DOHH2 (cell line): ENCODE data around the gene ZSCAN10.
"Not testable (repeated sequence)": the region's sequence is repeated elsewhere in the genome, so short reads cannot be mapped to it uniquely, and the experiment has no call there.

ENCODE experiments used
- H3F3A ChIP-seq: fragments of 200-600 bp; sonication (generic), shearing (Covaris generic); 2 replicates; pipeline ENCODE4 v1.6.0; 2016; ENCODE audit warnings: antibody characterized with exemption, mild to moderate bottlenecking; ENCODE audit not compliant: control insufficient read depth, insufficient read depth
- H3K27ac ChIP-seq: fragments of 200-600 bp; sonication (generic); 2 replicates; pipeline ENCODE4 v1.5.1; 2014; ENCODE audit warnings: low read depth, mild to moderate bottlenecking, low read length, moderate library complexity
- H3K27me3 ChIP-seq: fragments of 200-600 bp; sonication (generic); 2 replicates; pipeline ENCODE4 v1.6.1; 2014; ENCODE audit warnings: mild to moderate bottlenecking, low read length, mixed read lengths; ENCODE audit not compliant: control insufficient read depth
- H3K36me3 ChIP-seq: fragments of 200-600 bp; sonication (generic); 2 replicates; pipeline ENCODE4 v1.6.1; 2014; ENCODE audit warnings: mild to moderate bottlenecking, low read length, moderate library complexity, mixed read lengths; ENCODE audit not compliant: control insufficient read depth
- H3K4me1 ChIP-seq: fragments of 200-600 bp; sonication (generic); 2 replicates; pipeline ENCODE4 v1.6.1; 2014; ENCODE audit warnings: mild to moderate bottlenecking, low read length, mixed read lengths; ENCODE audit not compliant: control insufficient read depth
- H3K4me2 ChIP-seq: fragments of 200-600 bp; sonication (generic); 2 replicates; pipeline ENCODE4 v1.6.0; 2014; ENCODE audit warnings: mild to moderate bottlenecking, low read length, moderate library complexity
- H3K4me3 ChIP-seq: fragments of 200-600 bp; sonication (generic); 2 replicates; pipeline ENCODE4 v1.5.1; 2014; ENCODE audit warnings: mild to moderate bottlenecking, low read length, mixed read lengths
- H3K79me2 ChIP-seq: fragments of 200-600 bp; sonication (generic); 2 replicates; pipeline ENCODE4 v1.6.1; 2014; ENCODE audit warnings: mild to moderate bottlenecking, low read length, mixed read lengths; ENCODE audit not compliant: control insufficient read depth
- H3K9me2 ChIP-seq: fragments of 200-600 bp; sonication (generic); replicated peaks from 2 replicates; pipeline ENCODE4 v1.6.1; 2014; ENCODE audit warnings: mild to moderate bottlenecking, low read length, mixed read lengths; ENCODE audit not compliant: control insufficient read depth
- H3K9me3 ChIP-seq: fragments of 200-600 bp; sonication (generic); 2 replicates; pipeline ENCODE4 v1.6.1; 2014; ENCODE audit warnings: antibody characterized with exemption, low read length, mixed read lengths; ENCODE audit not compliant: control insufficient read depth, insufficient read depth
- H4K20me1 ChIP-seq: fragments of 200-600 bp; sonication (generic); 2 replicates; pipeline ENCODE4 v1.6.0; 2014; ENCODE audit warnings: low read depth, mild to moderate bottlenecking, antibody characterized with exemption, low read length, moderate library complexity; ENCODE audit not compliant: control insufficient read depth, insufficient read depth
- EZH2phosphoT487 ChIP-seq: fragments of 200-600 bp; sonication (generic); IDR thresholded peaks from 2 replicates; pipeline ENCODE4 v1.6.1; 2017; ENCODE audit warnings: borderline replicate concordance, mild to moderate bottlenecking, antibody characterized with exemption, low read length, moderate library complexity, mixed read lengths
- TF ChIP-seq, protein P1 (sequence below): fragments of 200-600 bp; sonication (generic); IDR thresholded peaks from one replicate; pipeline ENCODE4 v1.5.1; 2014; ENCODE audit warnings: antibody characterized with exemption, mild to moderate bottlenecking, low read depth, low read length; ENCODE audit not compliant: poor library complexity, severe bottlenecking

The ZSCAN10 gene

DNA sequence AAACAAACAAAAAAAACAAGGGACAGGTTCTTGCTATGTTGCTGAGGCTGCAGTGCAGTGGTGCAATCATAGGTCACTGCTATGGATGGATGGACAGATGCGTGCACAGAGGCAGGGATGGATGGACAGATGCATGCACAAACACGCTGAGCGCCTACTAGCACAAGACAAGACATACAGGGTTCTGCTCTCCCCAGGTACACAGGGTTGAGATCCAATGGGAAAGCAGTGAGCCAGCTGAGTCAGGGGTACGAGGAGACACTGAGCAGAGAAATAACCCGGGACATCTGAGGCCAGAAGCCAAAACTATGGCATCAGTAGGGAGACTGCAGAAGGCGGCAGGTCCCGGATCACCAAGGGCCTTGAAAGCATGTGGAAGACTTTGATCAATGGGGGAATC is 27.4 kb downstream of the ZSCAN10 start:
- no peaks in the 10 kb centered on the region for H3K9me2 ChIP-seq
- no peaks in the 10 kb centered on the region for H4K20me1 ChIP-seq
- H3K79me2 ChIP-seq: no peaks in the 10 kb centered on the region
- H3F3A ChIP-seq: no peaks in the 10 kb centered on the region
- no peak overlapping the region for H3K27ac ChIP-seq
- H3K36me3 ChIP-seq: no peaks in the 10 kb centered on the region
- no peaks in the 10 kb centered on the region for H3K9me3 ChIP-seq
- no peak overlapping the region for H3K4me3 ChIP-seq
- no peaks in the 10 kb centered on the region for H3K27me3 ChIP-seq
- no peak overlapping the region for H3K4me2 ChIP-seq
- TF ChIP-seq EZH2phosphoT487: no peak
- TF ChIP-seq, protein P1, sequence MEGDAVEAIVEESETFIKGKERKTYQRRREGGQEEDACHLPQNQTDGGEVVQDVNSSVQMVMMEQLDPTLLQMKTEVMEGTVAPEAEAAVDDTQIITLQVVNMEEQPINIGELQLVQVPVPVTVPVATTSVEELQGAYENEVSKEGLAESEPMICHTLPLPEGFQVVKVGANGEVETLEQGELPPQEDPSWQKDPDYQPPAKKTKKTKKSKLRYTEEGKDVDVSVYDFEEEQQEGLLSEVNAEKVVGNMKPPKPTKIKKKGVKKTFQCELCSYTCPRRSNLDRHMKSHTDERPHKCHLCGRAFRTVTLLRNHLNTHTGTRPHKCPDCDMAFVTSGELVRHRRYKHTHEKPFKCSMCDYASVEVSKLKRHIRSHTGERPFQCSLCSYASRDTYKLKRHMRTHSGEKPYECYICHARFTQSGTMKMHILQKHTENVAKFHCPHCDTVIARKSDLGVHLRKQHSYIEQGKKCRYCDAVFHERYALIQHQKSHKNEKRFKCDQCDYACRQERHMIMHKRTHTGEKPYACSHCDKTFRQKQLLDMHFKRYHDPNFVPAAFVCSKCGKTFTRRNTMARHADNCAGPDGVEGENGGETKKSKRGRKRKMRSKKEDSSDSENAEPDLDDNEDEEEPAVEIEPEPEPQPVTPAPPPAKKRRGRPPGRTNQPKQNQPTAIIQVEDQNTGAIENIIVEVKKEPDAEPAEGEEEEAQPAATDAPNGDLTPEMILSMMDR: no peak
- peaks cover 28% of the 10 kb centered on the region for H3K4me1 ChIP-seq

DNA sequence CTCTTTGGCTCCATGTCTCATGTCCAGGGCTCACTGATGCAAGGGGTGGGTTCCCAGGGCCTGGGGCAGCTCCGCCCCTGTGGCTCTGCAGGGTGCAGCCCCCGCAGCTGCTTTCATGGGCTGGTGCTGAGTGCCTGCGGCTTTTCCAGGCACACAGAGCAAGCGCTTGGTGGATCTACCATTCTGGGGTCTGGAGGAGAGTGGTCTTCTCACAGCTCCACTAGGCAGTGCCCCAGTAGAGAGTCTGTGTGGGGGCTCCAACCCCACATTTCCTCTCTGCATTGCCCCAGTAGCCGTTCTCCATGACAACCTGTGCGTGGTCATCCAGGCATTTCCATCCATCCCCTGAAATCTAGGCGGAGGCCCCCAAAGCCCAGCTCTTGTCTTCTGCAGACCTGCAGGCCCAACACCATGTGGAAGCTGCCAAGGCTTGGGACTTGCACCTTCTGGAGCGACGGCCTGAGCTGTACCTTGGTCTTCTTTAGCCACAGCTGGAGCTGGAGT is 28.4 kb downstream of the ZSCAN10 start:
- H4K20me1 ChIP-seq: no peaks in the 10 kb centered on the region
- no peak overlapping the region for H3K4me2 ChIP-seq
- TF ChIP-seq, protein P1: no peak
- TF ChIP-seq EZH2phosphoT487: no peak
- no peaks in the 10 kb centered on the region for H3K9me3 ChIP-seq
- H3K79me2 ChIP-seq: no peaks in the 10 kb centered on the region
- peaks cover 18% of the 10 kb centered on the region for H3K4me1 ChIP-seq
- no peaks in the 10 kb centered on the region for H3K36me3 ChIP-seq
- no peaks in the 10 kb centered on the region for H3K9me2 ChIP-seq
- H3F3A ChIP-seq: no peaks in the 10 kb centered on the region
- H3K27ac ChIP-seq: no peak overlapping the region
- no peaks in the 10 kb centered on the region for H3K27me3 ChIP-seq
- H3K4me3 ChIP-seq: no peak overlapping the region

DNA sequence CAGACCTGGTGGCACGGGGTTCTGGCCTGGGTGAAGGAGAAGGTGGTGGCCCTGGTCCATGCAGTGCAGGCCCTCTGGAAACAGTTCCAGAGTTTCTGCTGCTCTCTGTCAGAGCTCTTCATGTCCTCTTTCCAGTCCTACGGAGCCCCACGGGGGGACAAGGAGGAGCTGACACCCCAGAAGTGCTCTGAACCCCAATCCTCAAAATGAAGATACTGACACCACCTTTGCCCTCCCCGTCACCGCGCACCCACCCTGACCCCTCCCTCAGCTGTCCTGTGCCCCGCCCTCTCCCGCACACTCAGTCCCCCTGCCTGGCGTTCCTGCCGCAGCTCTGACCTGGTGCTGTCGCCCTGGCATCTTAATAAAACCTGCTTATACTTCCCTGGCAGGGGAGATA is 29.9 kb downstream of the ZSCAN10 start:
- H3F3A ChIP-seq, H3K9me2 ChIP-seq, H3K36me3 ChIP-seq, H3K79me2 ChIP-seq, H3K4me1 ChIP-seq, H3K27ac ChIP-seq, H3K9me3 ChIP-seq, H3K4me3 ChIP-seq, H3K27me3 ChIP-seq, H3K4me2 ChIP-seq, H4K20me1 ChIP-seq: not testable (repeated sequence)

DNA sequence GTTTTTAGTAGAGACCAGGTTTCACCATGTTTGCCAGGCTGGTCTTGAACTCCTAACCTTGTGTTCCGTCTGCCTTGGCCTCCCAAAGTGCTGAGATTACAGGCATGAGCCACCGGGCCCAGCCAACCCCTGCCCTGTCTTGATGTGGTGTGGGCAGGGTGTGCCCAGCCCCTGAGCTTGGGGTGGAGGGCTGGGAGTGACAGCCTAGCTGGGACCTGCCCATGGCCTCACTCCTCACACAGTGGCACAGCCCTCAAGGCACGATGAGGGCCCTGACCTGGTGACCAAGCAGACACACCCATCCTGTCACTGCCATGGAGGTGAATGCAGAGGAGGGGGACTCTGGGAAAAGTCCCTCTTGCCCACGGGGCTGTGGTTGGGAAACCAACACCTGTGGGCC is 30.6 kb downstream of the ZSCAN10 start:
- Histone ChIP-seq H3K27ac (no peak overlapping the region), H3K9me2 (no peaks in the 10 kb centered on the region), H4K20me1 (no peaks in the 10 kb centered on the region), H3K27me3 (no peaks in the 10 kb centered on the region), H3K4me2 (no peak overlapping the region), H3K79me2 (no peaks in the 10 kb centered on the region), H3F3A (no peaks in the 10 kb centered on the region), H3K36me3 (no peaks in the 10 kb centered on the region), H3K4me3 (no peak overlapping the region), H3K4me1 (no peaks in the 10 kb centered on the region), H3K9me3 (no peaks in the 10 kb centered on the region)
- TF ChIP-seq, protein P1: no peak
- no peak for TF ChIP-seq EZH2phosphoT487
